HEK293 (cell line): ENCODE measurements around the gene PHYHD1.

Experiments used
- REPIN1 ChIP-seq: fragments of 450-650 bp; formaldehyde crosslinking; IDR thresholded peaks from 2 replicates; pipeline ENCODE4 v1.5.1; 2017; ENCODE audit warnings: missing biosample characterization, missing genetic modification characterization, low read depth
- TCF7L2 ChIP-seq: IDR thresholded peaks from 2 replicates; pipeline ENCODE4 v1.6.1; 2011; ENCODE audit warnings: low read depth, mild to moderate bottlenecking, inconsistent platforms, low read length, moderate library complexity, borderline replicate concordance
- ZBTB7A ChIP-seq: fragments of 450-650 bp; formaldehyde crosslinking; IDR thresholded peaks from 2 replicates; pipeline ENCODE4 v1.5.1; 2016; ENCODE audit warnings: low read depth, missing biosample characterization, missing genetic modification characterization
- ZFHX2 ChIP-seq: fragments of 450-650 bp; formaldehyde crosslinking; conservative IDR thresholded peaks from 2 replicates; pipeline ENCODE4 v1.5.1; 2016; ENCODE audit warnings: missing biosample characterization, missing genetic modification characterization
- ZFP41 ChIP-seq: fragments of 450-650 bp; formaldehyde crosslinking; IDR thresholded peaks from 2 replicates; pipeline ENCODE4 v1.5.1; 2016; ENCODE audit warnings: missing biosample characterization, missing genetic modification characterization, borderline replicate concordance
- ZNF140 ChIP-seq: fragments of 450-650 bp; formaldehyde crosslinking; IDR thresholded peaks from 2 replicates; pipeline ENCODE4 v1.5.1; 2016; ENCODE audit warnings: missing biosample characterization, missing genetic modification characterization
- ZNF157 ChIP-seq: fragments of 450-650 bp; formaldehyde crosslinking; IDR thresholded peaks from 2 replicates; pipeline ENCODE4 v1.5.1; 2016; ENCODE audit warnings: missing biosample characterization, missing genetic modification characterization
- ZNF169 ChIP-seq: fragments of 450-650 bp; formaldehyde crosslinking; IDR thresholded peaks from 2 replicates; pipeline ENCODE4 v1.5.1; 2016; ENCODE audit warnings: missing biosample characterization, missing genetic modification characterization
- ZNF214 ChIP-seq: fragments of 450-650 bp; formaldehyde crosslinking; IDR thresholded peaks from 2 replicates; pipeline ENCODE4 v1.5.1; 2017; ENCODE audit warnings: missing biosample characterization, mild to moderate bottlenecking, missing genetic modification characterization, borderline replicate concordance
- ZNF311 ChIP-seq: fragments of 450-650 bp; formaldehyde crosslinking; IDR thresholded peaks from 2 replicates; pipeline ENCODE4 v1.5.1; 2017; ENCODE audit warnings: missing biosample characterization, missing genetic modification characterization, borderline replicate concordance
- ZNF335 ChIP-seq: fragments of 450-650 bp; formaldehyde crosslinking; conservative IDR thresholded peaks from 2 replicates; pipeline ENCODE4 v1.5.1; 2016; ENCODE audit warnings: missing biosample characterization, missing genetic modification characterization
- ZNF350 ChIP-seq: fragments of 450-650 bp; formaldehyde crosslinking; IDR thresholded peaks from 2 replicates; pipeline ENCODE4 v1.5.0; 2017; ENCODE audit warnings: missing biosample characterization, mild to moderate bottlenecking, missing genetic modification characterization
- ZNF404 ChIP-seq: fragments of 450-650 bp; formaldehyde crosslinking; IDR thresholded peaks from 2 replicates; pipeline ENCODE4 v1.5.1; 2017; ENCODE audit warnings: missing biosample characterization, missing genetic modification characterization
- ZNF529 ChIP-seq: fragments of 450-650 bp; formaldehyde crosslinking; IDR thresholded peaks from 2 replicates; pipeline ENCODE4 v1.5.1; 2017; ENCODE audit warnings: missing genetic modification characterization, missing biosample characterization; ENCODE audit not compliant: insufficient replicate concordance
- ZNF654 ChIP-seq: fragments of 450-650 bp; formaldehyde crosslinking; IDR thresholded peaks from 2 replicates; pipeline ENCODE4 v1.5.1; 2016; ENCODE audit warnings: low read depth, missing biosample characterization, missing genetic modification characterization
- ZNF677 ChIP-seq: fragments of 450-650 bp; IDR thresholded peaks from 2 replicates; pipeline ENCODE4 v1.5.0; 2018; ENCODE audit warnings: missing biosample characterization, mild to moderate bottlenecking, missing genetic modification characterization, moderate library complexity
- ZNF791 ChIP-seq: fragments of 450-650 bp; formaldehyde crosslinking; IDR thresholded peaks from 2 replicates; pipeline ENCODE4 v1.5.1; 2016; ENCODE audit warnings: missing biosample characterization, missing genetic modification characterization
- ZSCAN23 ChIP-seq: fragments of 450-650 bp; formaldehyde crosslinking; IDR thresholded peaks from 2 replicates; pipeline ENCODE4 v1.5.1; 2016; ENCODE audit warnings: missing biosample characterization, missing genetic modification characterization
- ZSCAN30 ChIP-seq: fragments of 450-650 bp; IDR thresholded peaks from 2 replicates; pipeline ENCODE4 v1.5.1; 2018; ENCODE audit warnings: missing biosample characterization, mild to moderate bottlenecking, missing genetic modification characterization, moderate library complexity
- TF ChIP-seq, protein P1 (sequence below): fragments of 450-650 bp; formaldehyde crosslinking; IDR thresholded peaks from 2 replicates; pipeline ENCODE4 v1.5.1; 2017; ENCODE audit warnings: missing biosample characterization, mild to moderate bottlenecking, missing genetic modification characterization, moderate library complexity
- TF ChIP-seq, protein P2 (sequence below): fragments of 450-650 bp; formaldehyde crosslinking; IDR thresholded peaks from 2 replicates; pipeline ENCODE4 v1.5.0; 2017; ENCODE audit warnings: missing biosample characterization, missing genetic modification characterization, borderline replicate concordance
- TF ChIP-seq, protein P3 (sequence below): fragments of 450-650 bp; formaldehyde crosslinking; IDR thresholded peaks from 2 replicates; pipeline ENCODE4 v1.5.1; 2016; ENCODE audit warnings: missing biosample characterization, missing genetic modification characterization
- TF ChIP-seq, protein P4 (sequence below): fragments of 450-650 bp; formaldehyde crosslinking; IDR thresholded peaks from 2 replicates; pipeline ENCODE4 v1.5.1; 2016; ENCODE audit warnings: missing biosample characterization, missing genetic modification characterization
- TF ChIP-seq, protein P5 (sequence below): fragments of 450-650 bp; formaldehyde crosslinking; IDR thresholded peaks from 2 replicates; pipeline ENCODE4 v1.5.1; 2016; ENCODE audit warnings: missing biosample characterization, missing genetic modification characterization, low read depth
- TF ChIP-seq, protein P6 (sequence below): fragments of 450-650 bp; formaldehyde crosslinking; IDR thresholded peaks from 2 replicates; pipeline ENCODE4 v1.5.1; 2016; ENCODE audit warnings: missing biosample characterization, missing genetic modification characterization
- TF ChIP-seq, protein P7 (sequence below): fragments of 450-650 bp; formaldehyde crosslinking; IDR thresholded peaks from 2 replicates; pipeline ENCODE4 v1.5.1; 2017; ENCODE audit warnings: missing biosample characterization, missing genetic modification characterization

The PHYHD1 gene

DNA sequence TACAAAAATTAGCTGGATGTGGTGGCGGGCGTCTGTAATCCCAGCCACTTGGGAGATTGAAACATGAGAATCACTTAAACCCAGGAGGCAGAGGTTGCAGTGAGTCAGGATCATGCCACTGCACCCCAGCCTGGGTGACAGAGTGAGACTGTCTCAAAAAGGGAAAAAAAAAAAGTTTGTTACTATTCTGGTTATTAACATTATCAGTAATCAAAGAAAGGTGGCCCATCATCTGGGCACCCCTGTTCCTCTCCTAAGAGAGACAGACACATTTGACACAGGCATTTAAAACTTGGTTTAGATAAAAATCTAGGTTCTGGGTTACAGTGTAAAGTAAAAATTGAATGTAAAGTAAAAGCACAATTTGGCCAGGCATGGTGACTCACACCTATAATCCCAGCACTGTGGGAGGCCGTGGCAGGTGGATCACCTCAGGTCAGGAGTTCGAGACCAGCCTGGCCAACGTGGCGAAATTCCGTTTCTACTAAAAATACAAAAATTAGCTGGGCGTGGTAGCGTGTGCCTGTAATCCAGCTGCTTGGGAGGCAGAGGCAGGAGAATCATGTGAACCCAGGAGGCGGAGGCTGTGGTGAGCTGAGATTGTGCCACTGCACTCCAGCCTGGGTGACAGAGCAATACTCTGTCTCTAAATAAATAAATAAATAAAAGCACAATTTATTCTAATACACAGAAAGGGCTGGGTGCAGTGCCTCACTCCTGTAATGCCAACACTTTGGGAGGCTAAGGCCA lies 16.7 kb upstream of the PHYHD1 start (continued):
- TF ChIP-seq, protein P1, sequence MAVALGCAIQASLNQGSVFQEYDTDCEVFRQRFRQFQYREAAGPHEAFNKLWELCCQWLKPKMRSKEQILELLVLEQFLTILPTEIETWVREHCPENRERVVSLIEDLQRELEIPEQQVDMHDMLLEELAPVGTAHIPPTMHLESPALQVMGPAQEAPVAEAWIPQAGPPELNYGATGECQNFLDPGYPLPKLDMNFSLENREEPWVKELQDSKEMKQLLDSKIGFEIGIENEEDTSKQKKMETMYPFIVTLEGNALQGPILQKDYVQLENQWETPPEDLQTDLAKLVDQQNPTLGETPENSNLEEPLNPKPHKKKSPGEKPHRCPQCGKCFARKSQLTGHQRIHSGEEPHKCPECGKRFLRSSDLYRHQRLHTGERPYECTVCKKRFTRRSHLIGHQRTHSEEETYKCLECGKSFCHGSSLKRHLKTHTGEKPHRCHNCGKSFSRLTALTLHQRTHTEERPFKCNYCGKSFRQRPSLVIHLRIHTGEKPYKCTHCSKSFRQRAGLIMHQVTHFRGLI (tag by site-specific recombination): no peak
- TF ChIP-seq, protein P2, sequence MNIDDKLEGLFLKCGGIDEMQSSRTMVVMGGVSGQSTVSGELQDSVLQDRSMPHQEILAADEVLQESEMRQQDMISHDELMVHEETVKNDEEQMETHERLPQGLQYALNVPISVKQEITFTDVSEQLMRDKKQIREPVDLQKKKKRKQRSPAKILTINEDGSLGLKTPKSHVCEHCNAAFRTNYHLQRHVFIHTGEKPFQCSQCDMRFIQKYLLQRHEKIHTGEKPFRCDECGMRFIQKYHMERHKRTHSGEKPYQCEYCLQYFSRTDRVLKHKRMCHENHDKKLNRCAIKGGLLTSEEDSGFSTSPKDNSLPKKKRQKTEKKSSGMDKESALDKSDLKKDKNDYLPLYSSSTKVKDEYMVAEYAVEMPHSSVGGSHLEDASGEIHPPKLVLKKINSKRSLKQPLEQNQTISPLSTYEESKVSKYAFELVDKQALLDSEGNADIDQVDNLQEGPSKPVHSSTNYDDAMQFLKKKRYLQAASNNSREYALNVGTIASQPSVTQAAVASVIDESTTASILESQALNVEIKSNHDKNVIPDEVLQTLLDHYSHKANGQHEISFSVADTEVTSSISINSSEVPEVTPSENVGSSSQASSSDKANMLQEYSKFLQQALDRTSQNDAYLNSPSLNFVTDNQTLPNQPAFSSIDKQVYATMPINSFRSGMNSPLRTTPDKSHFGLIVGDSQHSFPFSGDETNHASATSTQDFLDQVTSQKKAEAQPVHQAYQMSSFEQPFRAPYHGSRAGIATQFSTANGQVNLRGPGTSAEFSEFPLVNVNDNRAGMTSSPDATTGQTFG: no peak
- no peak for TF ChIP-seq ZNF335
- TF ChIP-seq, protein P3, sequence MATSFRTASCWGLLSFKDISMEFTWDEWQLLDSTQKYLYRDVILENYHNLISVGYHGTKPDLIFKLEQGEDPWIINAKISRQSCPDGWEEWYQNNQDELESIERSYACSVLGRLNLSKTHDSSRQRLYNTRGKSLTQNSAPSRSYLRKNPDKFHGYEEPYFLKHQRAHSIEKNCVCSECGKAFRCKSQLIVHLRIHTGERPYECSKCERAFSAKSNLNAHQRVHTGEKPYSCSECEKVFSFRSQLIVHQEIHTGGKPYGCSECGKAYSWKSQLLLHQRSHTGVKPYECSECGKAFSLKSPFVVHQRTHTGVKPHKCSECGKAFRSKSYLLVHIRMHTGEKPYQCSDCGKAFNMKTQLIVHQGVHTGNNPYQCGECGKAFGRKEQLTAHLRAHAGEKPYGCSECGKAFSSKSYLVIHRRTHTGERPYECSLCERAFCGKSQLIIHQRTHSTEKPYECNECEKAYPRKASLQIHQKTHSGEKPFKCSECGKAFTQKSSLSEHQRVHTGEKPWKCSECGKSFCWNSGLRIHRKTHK: no peak
- 0 out of 2 replicates have a peak, but pooled peaks have one; percentile 21 for TF ChIP-seq ZSCAN23
- TF ChIP-seq, protein P4, sequence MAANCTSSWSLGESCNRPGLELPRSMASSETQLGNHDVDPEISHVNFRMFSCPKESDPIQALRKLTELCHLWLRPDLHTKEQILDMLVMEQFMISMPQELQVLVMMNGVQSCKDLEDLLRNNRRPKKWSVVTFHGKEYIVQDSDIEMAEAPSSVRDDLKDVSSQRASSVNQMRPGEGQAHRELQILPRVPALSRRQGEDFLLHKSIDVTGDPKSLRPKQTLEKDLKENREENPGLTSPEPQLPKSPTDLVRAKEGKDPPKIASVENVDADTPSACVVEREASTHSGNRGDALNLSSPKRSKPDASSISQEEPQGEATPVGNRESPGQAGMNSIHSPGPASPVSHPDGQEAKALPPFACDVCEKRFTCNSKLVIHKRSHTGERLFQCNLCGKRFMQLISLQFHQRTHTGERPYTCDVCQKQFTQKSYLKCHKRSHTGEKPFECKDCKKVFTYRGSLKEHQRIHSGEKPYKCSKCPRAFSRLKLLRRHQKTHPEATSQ (tag by site-specific recombination): no peak
- TF ChIP-seq, protein P5, sequence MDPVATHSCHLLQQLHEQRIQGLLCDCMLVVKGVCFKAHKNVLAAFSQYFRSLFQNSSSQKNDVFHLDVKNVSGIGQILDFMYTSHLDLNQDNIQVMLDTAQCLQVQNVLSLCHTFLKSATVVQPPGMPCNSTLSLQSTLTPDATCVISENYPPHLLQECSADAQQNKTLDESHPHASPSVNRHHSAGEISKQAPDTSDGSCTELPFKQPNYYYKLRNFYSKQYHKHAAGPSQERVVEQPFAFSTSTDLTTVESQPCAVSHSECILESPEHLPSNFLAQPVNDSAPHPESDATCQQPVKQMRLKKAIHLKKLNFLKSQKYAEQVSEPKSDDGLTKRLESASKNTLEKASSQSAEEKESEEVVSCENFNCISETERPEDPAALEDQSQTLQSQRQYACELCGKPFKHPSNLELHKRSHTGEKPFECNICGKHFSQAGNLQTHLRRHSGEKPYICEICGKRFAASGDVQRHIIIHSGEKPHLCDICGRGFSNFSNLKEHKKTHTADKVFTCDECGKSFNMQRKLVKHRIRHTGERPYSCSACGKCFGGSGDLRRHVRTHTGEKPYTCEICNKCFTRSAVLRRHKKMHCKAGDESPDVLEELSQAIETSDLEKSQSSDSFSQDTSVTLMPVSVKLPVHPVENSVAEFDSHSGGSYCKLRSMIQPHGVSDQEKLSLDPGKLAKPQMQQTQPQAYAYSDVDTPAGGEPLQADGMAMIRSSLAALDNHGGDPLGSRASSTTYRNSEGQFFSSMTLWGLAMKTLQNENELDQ (tag by site-specific recombination): no peak
- no peak for TF ChIP-seq ZNF404
- no peak for TF ChIP-seq ZNF169 (tag by site-specific recombination)
- 0 out of 2 replicates have a peak, but pooled peaks have one; percentile 7 for TF ChIP-seq ZFHX2 (tag by site-specific recombination)
- TF ChIP-seq REPIN1 (tag by site-specific recombination): no peak
- TF ChIP-seq, protein P6, sequence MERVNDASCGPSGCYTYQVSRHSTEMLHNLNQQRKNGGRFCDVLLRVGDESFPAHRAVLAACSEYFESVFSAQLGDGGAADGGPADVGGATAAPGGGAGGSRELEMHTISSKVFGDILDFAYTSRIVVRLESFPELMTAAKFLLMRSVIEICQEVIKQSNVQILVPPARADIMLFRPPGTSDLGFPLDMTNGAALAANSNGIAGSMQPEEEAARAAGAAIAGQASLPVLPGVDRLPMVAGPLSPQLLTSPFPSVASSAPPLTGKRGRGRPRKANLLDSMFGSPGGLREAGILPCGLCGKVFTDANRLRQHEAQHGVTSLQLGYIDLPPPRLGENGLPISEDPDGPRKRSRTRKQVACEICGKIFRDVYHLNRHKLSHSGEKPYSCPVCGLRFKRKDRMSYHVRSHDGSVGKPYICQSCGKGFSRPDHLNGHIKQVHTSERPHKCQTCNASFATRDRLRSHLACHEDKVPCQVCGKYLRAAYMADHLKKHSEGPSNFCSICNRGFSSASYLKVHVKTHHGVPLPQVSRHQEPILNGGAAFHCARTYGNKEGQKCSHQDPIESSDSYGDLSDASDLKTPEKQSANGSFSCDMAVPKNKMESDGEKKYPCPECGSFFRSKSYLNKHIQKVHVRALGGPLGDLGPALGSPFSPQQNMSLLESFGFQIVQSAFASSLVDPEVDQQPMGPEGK (tag by site-specific recombination): no peak
- no peak for TF ChIP-seq ZNF677 (tag by site-specific recombination)
- no peak for TF ChIP-seq ZNF529 (tag by site-specific recombination)
- no peak for TF ChIP-seq ZBTB7A (tag by site-specific recombination)
- no peak for TF ChIP-seq ZNF140 (tag by site-specific recombination)
- no peak for TF ChIP-seq ZNF791
- no peak for TF ChIP-seq ZSCAN30 (tag by site-specific recombination)
- no peak for TF ChIP-seq ZNF311 (tag by site-specific recombination)
- TF ChIP-seq ZNF654 (tag by site-specific recombination): no peak
- no peak for TF ChIP-seq ZFP41 (tag by site-specific recombination)
- TF ChIP-seq ZNF350 (tag by site-specific recombination): no peak
- no peak for TF ChIP-seq TCF7L2
- TF ChIP-seq, protein P7, sequence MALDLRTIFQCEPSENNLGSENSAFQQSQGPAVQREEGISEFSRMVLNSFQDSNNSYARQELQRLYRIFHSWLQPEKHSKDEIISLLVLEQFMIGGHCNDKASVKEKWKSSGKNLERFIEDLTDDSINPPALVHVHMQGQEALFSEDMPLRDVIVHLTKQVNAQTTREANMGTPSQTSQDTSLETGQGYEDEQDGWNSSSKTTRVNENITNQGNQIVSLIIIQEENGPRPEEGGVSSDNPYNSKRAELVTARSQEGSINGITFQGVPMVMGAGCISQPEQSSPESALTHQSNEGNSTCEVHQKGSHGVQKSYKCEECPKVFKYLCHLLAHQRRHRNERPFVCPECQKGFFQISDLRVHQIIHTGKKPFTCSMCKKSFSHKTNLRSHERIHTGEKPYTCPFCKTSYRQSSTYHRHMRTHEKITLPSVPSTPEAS (tag by site-specific recombination): no peak
- no peak for TF ChIP-seq ZNF157 (tag by site-specific recombination)
- no peak for TF ChIP-seq ZNF214 (tag by site-specific recombination)
